H1 (cell line): Measurements from ENCODE around the gene IFT81. TPM values are rescaled to one million over a fixed set of nuclear protein-coding genes. Genes with fewer than 3 reads are reported as not detected.

Experiments
- BRCA1 ChIP-seq: IDR thresholded peaks from 2 replicates; pipeline ENCODE4 v1.6.1; 2012; ENCODE audit warnings: low read depth, low read length, improper control_type of control experiment
- CBX5 ChIP-seq: fragments of 300-800, 300-1000 bp; sonication (generic); IDR thresholded peaks from 2 replicates; pipeline ENCODE4 v1.7.1; 2016; ENCODE audit warnings: antibody characterized with exemption, low read length, low read depth
- CHD2 ChIP-seq: IDR thresholded peaks from 2 replicates; pipeline ENCODE4 v1.6.1; 2012; ENCODE audit warnings: low read length, improper control_type of control experiment
- CTBP2 ChIP-seq: IDR thresholded peaks from 2 replicates; pipeline ENCODE4 v1.7.0; 2011; ENCODE audit warnings: borderline replicate concordance, mild to moderate bottlenecking, moderate library complexity, mixed read lengths, low read length; ENCODE audit not compliant: insufficient read depth, insufficient read length
- EZH2 ChIP-seq: fragments of 200-600 bp; sonication (generic); IDR thresholded peaks from 2 replicates; pipeline ENCODE4 v1.7.1; 2012; ENCODE audit warnings: low read depth, mild to moderate bottlenecking, moderate library complexity, low read length, inconsistent platforms; ENCODE audit not compliant: severe bottlenecking
- KDM5A ChIP-seq: fragments of 200-600 bp; IDR thresholded peaks from 2 replicates; pipeline ENCODE4 v1.7.1; 2012; ENCODE audit warnings: mild to moderate bottlenecking, low read length, inconsistent platforms, mixed read lengths
- POLR2AphosphoS5 ChIP-seq: IDR thresholded peaks from 2 replicates; pipeline ENCODE4 v1.6.1; 2011; ENCODE audit warnings: low read depth, low read length
- POU5F1 ChIP-seq: IDR thresholded peaks from 2 replicates; pipeline ENCODE4 v1.6.1; 2011; ENCODE audit warnings: low read depth, mild to moderate bottlenecking, low read length, moderate library complexity
- TAF1 ChIP-seq: IDR thresholded peaks from 2 replicates; pipeline ENCODE4 v1.6.1; 2011; ENCODE audit warnings: mild to moderate bottlenecking, low read depth, low read length
- TAF7 ChIP-seq: optimal IDR thresholded peaks from 2 replicates; pipeline ENCODE3; 2011; ENCODE audit warnings: low read depth, mild to moderate bottlenecking, inconsistent platforms, low read length, moderate library complexity, borderline replicate concordance
- TBP ChIP-seq: IDR thresholded peaks from 2 replicates; pipeline ENCODE4 v1.6.1; 2011; ENCODE audit warnings: low read depth, low read length, improper control_type of control experiment
- polyA plus RNA-seq, 7 experiments: library from polyadenylated mRNA; depleted of rRNA in 3 of 7; stranded (reverse) in 5 of 7; unstranded in 2 of 7; fragments of >200 nt in 5 of 7; fragments of 200-250 nt in 2 of 7; gene quantifications; 1 replicate in 5 of 7; 2 replicates in 1 of 7; 4 replicates in 1 of 7; pipeline versions ENCODE4 v1.2.1 to v1.2.3, GENCODE V29; 2011 to 2013; ENCODE audit warnings: missing spikeins in 2 of 7, mixed read lengths in 2 of 7
- total RNA-seq: library from RNA; stranded (reverse); fragmentation: NEBNext Ultra II Directional; extraction: Animal tissue kit (Norgen Biotek cat#: 25700); gene quantifications from 2 replicates; pipeline ENCODE4 v1.2.1, GENCODE V29; 2021
- TF ChIP-seq, protein P1 (sequence below): fragments of 300-600 bp; sonication (generic); IDR thresholded peaks from 2 replicates; pipeline ENCODE4 v1.7.1; 2012; ENCODE audit warnings: low read length, moderate library complexity, mild to moderate bottlenecking, inconsistent platforms; ENCODE audit not compliant: insufficient replicate concordance

The IFT81 gene
- total and polyA plus RNA-seq, 2 of the 8 experiments (the other 6 are each of a cell fraction or from before 2014, with no cell fraction given) = 4.1 to 14.5 TPM

DNA sequence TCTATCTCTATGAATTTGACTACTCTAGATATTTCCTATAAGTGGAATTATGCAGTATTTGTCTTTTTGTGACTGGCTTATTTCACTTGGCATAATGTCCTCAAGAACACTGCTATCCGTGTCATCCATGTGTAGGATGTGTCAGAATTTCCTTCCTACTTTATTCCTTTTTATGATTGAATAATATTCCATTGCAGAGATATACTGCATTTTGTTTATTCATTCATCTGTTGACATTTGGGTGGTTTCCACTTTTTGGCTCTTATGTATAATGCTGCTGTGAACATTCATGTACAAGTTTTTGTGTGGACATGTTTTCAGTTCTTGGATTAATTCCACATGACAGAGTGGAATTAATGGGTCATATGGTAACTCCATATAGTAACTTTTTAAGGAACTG, 111.2 kb downstream of the IFT81 start (continued):
- TF ChIP-seq, protein P1, sequence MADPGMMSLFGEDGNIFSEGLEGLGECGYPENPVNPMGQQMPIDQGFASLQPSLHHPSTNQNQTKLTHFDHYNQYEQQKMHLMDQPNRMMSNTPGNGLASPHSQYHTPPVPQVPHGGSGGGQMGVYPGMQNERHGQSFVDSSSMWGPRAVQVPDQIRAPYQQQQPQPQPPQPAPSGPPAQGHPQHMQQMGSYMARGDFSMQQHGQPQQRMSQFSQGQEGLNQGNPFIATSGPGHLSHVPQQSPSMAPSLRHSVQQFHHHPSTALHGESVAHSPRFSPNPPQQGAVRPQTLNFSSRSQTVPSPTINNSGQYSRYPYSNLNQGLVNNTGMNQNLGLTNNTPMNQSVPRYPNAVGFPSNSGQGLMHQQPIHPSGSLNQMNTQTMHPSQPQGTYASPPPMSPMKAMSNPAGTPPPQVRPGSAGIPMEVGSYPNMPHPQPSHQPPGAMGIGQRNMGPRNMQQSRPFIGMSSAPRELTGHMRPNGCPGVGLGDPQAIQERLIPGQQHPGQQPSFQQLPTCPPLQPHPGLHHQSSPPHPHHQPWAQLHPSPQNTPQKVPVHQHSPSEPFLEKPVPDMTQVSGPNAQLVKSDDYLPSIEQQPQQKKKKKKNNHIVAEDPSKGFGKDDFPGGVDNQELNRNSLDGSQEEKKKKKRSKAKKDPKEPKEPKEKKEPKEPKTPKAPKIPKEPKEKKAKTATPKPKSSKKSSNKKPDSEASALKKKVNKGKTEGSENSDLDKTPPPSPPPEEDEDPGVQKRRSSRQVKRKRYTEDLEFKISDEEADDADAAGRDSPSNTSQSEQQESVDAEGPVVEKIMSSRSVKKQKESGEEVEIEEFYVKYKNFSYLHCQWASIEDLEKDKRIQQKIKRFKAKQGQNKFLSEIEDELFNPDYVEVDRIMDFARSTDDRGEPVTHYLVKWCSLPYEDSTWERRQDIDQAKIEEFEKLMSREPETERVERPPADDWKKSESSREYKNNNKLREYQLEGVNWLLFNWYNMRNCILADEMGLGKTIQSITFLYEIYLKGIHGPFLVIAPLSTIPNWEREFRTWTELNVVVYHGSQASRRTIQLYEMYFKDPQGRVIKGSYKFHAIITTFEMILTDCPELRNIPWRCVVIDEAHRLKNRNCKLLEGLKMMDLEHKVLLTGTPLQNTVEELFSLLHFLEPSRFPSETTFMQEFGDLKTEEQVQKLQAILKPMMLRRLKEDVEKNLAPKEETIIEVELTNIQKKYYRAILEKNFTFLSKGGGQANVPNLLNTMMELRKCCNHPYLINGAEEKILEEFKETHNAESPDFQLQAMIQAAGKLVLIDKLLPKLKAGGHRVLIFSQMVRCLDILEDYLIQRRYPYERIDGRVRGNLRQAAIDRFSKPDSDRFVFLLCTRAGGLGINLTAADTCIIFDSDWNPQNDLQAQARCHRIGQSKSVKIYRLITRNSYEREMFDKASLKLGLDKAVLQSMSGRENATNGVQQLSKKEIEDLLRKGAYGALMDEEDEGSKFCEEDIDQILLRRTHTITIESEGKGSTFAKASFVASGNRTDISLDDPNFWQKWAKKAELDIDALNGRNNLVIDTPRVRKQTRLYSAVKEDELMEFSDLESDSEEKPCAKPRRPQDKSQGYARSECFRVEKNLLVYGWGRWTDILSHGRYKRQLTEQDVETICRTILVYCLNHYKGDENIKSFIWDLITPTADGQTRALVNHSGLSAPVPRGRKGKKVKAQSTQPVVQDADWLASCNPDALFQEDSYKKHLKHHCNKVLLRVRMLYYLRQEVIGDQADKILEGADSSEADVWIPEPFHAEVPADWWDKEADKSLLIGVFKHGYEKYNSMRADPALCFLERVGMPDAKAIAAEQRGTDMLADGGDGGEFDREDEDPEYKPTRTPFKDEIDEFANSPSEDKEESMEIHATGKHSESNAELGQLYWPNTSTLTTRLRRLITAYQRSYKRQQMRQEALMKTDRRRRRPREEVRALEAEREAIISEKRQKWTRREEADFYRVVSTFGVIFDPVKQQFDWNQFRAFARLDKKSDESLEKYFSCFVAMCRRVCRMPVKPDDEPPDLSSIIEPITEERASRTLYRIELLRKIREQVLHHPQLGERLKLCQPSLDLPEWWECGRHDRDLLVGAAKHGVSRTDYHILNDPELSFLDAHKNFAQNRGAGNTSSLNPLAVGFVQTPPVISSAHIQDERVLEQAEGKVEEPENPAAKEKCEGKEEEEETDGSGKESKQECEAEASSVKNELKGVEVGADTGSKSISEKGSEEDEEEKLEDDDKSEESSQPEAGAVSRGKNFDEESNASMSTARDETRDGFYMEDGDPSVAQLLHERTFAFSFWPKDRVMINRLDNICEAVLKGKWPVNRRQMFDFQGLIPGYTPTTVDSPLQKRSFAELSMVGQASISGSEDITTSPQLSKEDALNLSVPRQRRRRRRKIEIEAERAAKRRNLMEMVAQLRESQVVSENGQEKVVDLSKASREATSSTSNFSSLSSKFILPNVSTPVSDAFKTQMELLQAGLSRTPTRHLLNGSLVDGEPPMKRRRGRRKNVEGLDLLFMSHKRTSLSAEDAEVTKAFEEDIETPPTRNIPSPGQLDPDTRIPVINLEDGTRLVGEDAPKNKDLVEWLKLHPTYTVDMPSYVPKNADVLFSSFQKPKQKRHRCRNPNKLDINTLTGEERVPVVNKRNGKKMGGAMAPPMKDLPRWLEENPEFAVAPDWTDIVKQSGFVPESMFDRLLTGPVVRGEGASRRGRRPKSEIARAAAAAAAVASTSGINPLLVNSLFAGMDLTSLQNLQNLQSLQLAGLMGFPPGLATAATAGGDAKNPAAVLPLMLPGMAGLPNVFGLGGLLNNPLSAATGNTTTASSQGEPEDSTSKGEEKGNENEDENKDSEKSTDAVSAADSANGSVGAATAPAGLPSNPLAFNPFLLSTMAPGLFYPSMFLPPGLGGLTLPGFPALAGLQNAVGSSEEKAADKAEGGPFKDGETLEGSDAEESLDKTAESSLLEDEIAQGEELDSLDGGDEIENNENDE = no peak
- TF ChIP-seq TAF7 = no peak
- no peak for TF ChIP-seq KDM5A
- no peak for TF ChIP-seq TBP
- TF ChIP-seq CBX5 = no peak
- TF ChIP-seq EZH2 = no peak
- no peak for TF ChIP-seq POU5F1
- TF ChIP-seq BRCA1 = no peak
- no peak for TF ChIP-seq CHD2
- TF ChIP-seq CTBP2 = no peak
- TF ChIP-seq POLR2AphosphoS5 = no peak
- TF ChIP-seq TAF1 = no peak
